ENCODE data around the gene SHB. TPM values are rescaled to one million over a fixed set of nuclear protein-coding genes. Genes with fewer than 3 reads are reported as not detected.
A peak's percentile ranks its signal among the peaks of the same experiment; 100 is the strongest.

Gene SHB
- total and polyA plus RNA-seq, 2 experiments from 2014 or later: 28.2 to 46.9 TPM

DNA sequence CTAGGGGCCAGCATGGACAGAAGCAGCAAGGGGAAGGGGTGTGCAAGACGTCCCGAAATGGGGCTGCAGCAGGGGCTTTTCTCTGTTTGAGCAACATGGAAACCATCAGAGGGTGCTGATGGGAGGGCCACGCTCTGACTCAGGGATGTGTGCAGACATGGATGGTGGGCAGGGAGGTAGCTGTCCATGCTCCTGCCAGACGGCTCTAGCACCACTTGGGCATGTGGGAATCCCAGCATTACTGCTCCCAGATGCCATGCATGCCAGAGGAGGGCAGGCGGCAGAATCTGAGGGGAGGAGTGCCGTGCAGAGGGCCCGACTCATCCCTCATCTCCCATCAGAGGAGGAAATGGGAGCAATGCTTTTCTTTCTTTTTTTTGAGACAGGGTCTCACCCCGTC lies 119.5 kb downstream of the SHB start:
- no peak for DNase-seq (ENCODE audit: low read depth in 1 of 2, low spot score in 1 of 2)
- TF ChIP-seq, protein P1, sequence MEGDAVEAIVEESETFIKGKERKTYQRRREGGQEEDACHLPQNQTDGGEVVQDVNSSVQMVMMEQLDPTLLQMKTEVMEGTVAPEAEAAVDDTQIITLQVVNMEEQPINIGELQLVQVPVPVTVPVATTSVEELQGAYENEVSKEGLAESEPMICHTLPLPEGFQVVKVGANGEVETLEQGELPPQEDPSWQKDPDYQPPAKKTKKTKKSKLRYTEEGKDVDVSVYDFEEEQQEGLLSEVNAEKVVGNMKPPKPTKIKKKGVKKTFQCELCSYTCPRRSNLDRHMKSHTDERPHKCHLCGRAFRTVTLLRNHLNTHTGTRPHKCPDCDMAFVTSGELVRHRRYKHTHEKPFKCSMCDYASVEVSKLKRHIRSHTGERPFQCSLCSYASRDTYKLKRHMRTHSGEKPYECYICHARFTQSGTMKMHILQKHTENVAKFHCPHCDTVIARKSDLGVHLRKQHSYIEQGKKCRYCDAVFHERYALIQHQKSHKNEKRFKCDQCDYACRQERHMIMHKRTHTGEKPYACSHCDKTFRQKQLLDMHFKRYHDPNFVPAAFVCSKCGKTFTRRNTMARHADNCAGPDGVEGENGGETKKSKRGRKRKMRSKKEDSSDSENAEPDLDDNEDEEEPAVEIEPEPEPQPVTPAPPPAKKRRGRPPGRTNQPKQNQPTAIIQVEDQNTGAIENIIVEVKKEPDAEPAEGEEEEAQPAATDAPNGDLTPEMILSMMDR (IDR thresholded peaks at IDR 0.05; ENCODE audit: low read depth, low read length): no peak
- Histone ChIP-seq H3K4me3 (no peak overlapping the region), H3K9me3 (ENCODE audit: low read depth) (no peaks in the 10 kb centered on the region), H3K4me1 (ENCODE audit: low read depth) (peaks cover 13% of the 10 kb centered on the region), H3K27ac (no peak overlapping the region), H3K27me3 (no peaks in the 10 kb centered on the region), H3K36me3 (peaks cover 1% of the 10 kb centered on the region)

DNA sequence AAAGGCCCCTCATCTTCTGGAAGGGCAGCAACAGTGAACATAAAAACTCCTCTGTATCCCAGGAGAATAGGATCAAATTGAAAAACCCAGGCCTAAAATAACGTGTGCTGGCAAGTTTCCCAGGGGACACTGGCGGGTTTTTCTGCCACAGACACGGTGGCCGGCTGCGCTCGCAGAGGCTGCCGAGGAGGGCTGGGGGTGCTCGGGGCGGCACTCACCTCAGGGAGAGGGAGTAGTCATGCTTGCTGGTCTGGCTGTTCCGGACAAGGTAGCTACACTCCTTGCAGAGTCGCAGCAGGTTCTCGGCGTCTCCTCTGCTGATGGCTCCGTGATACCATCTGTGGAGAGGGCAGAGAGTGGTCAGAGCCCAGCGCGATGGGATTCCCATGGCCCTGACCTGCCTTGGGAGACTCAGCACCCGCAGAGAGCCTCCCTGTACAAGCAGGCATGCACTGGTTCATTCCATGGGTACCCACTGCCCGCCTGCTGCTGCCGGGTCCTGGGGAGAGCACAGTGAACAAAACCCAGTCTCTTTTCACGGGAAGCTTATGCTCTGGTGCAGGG lies 120.5 kb downstream of the SHB start:
- Histone ChIP-seq H3K4me1 (ENCODE audit: low read depth) (peaks cover 22% of the 10 kb centered on the region), H3K27ac (no peak overlapping the region), H3K27me3 (no peaks in the 10 kb centered on the region), H3K36me3 (no peaks in the 10 kb centered on the region), H3K9me3 (ENCODE audit: low read depth) (no peaks in the 10 kb centered on the region), H3K4me3 (no peak overlapping the region)
- TF ChIP-seq, protein P1 (IDR thresholded peaks at IDR 0.05; ENCODE audit: low read depth, low read length): no peak
- no peak for DNase-seq (ENCODE audit: low read depth in 1 of 2, low spot score in 1 of 2)

DNA sequence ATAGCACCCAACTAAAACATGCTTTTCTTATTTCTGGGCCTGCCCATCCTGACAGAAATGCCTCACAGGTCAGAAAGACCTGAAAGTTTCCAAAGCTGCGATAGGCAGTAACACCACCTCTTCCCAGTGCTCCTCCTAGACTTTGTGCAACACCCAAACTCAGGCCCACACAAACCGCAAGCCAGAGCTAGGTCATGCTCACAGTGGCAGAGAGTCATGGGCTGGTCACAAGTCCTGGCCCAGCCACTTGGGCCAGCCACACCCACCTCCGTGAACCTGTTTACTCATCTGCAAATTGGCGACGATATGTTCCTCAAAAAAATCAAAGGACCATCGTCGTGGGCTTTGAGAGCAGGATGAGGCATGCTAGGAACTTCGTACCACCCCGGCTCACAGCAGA lies 121.0 kb downstream of the SHB start:
- Histone ChIP-seq H3K27ac (no peak overlapping the region), H3K9me3 (ENCODE audit: low read depth) (no peaks in the 10 kb centered on the region), H3K4me3 (no peak overlapping the region), H3K27me3 (no peaks in the 10 kb centered on the region), H3K36me3 (no peaks in the 10 kb centered on the region), H3K4me1 (ENCODE audit: low read depth) (peaks cover 28% of the 10 kb centered on the region)
- DNase-seq (ENCODE audit: low read depth in 1 of 2, low spot score in 1 of 2): no peak
- TF ChIP-seq, protein P1 (IDR thresholded peaks at IDR 0.05; ENCODE audit: low read depth, low read length): no peak

DNA sequence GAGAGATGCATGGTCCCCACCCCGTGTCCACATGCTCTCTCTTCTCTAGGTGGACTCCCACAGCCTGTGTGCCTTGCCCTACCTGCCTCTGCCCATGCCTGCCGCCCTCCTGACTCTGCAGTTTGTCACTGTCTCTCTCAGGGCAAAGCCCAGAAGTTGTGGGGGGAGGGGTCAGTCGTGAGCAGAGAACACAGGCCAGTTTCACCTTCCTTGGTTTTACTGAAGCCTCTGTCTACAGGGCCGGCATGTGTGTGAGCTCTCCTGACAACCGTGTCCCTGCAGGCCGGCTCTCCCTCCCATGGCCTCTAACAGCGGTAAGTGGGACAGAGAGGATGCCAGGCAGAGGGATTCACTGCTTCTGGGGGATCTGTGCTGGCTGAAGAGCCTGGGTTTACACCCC lies 121.6 kb downstream of the SHB start:
- Histone ChIP-seq H3K4me3 (no peak overlapping the region), H3K27me3 (no peaks in the 10 kb centered on the region), H3K27ac (peak overlapping the region; percentile 60), H3K9me3 (ENCODE audit: low read depth) (no peaks in the 10 kb centered on the region), H3K4me1 (ENCODE audit: low read depth) (peaks cover 32% of the 10 kb centered on the region), H3K36me3 (no peaks in the 10 kb centered on the region)
- peak in 1 of 2 donors; percentile 59 for DNase-seq (ENCODE audit: low read depth in 1 of 2, low spot score in 1 of 2)
- TF ChIP-seq, protein P1 (IDR thresholded peaks at IDR 0.05; ENCODE audit: low read depth, low read length): no peak

DNA sequence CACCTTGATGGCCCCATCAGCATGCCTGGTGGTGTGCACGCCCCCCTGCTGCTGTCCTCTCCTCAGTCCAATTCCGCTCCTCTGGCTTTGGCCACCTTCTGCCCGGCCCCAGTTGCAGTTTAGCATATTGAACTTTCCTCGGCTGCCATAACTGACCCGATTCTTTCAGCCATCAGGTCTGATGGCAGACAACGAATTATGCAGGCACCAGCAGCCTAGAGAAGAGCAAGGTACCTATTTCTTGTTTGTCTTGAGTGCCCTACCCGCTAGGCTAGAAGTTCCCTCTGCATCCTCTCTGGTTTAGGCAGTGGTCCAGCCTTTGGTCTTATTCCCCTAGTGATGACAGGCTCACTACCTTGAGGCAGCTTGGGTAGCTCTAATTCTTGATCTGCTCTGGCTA lies 122.1 kb downstream of the SHB start:
- no peaks in the 10 kb centered on the region for H3K27me3 ChIP-seq
- TF ChIP-seq, protein P1 (IDR thresholded peaks at IDR 0.05; ENCODE audit: low read depth, low read length): no peak
- peaks cover 36% of the 10 kb centered on the region for H3K4me1 ChIP-seq (ENCODE audit: low read depth)
- no peak for DNase-seq (ENCODE audit: low read depth in 1 of 2, low spot score in 1 of 2)
- peak overlapping the region; percentile 60 for H3K27ac ChIP-seq
- H3K36me3 ChIP-seq: no peaks in the 10 kb centered on the region
- H3K9me3 ChIP-seq (ENCODE audit: low read depth): no peaks in the 10 kb centered on the region
- H3K4me3 ChIP-seq: no peak overlapping the region

All from cardiac muscle cell (in vitro differentiated cells and primary cell).